HepG2 (cell line): ENCODE measurements around the gene SIK3. TPM values are rescaled to one million over a fixed set of nuclear protein-coding genes. Genes with fewer than 3 reads are reported as not detected.
A peak's percentile ranks its signal among the peaks of the same experiment; 100 is the strongest.

Experiments used
- BATF2 ChIP-seq: sonication (generic); formaldehyde crosslinking; IDR thresholded peaks from 2 replicates; pipeline ENCODE4 v1.8.0; 2022; ENCODE audit warnings: mild to moderate bottlenecking, missing genetic modification reagents, moderate library complexity
- CCAR2 ChIP-seq: fragments of 200-400 bp; formaldehyde crosslinking; optimal IDR thresholded peaks from 2 replicates; pipeline ENCODE3; 2018; ENCODE audit warnings: low read depth, mild to moderate bottlenecking, low read length, moderate library complexity
- CERS6 ChIP-seq: sonication (generic); formaldehyde crosslinking; IDR thresholded peaks from 2 replicates; pipeline ENCODE4 v1.5.0; 2020; ENCODE audit warnings: missing genetic modification reagents
- CSRNP1 ChIP-seq: sonication (generic); formaldehyde crosslinking; IDR thresholded peaks from 2 replicates; pipeline ENCODE4 v1.8.1; 2023; ENCODE audit warnings: mild to moderate bottlenecking, missing genetic modification reagents
- EZH2 ChIP-seq: conservative IDR thresholded peaks from 2 replicates; pipeline ENCODE4 v1.6.1; 2012; ENCODE audit warnings: mild to moderate bottlenecking, low read depth, low read length, moderate library complexity
- GTF2F1 ChIP-seq: fragments of 150-350 bp; IDR thresholded peaks from 2 replicates; pipeline ENCODE4 v1.6.1; 2014; ENCODE audit warnings: low read length
- KAT8 ChIP-seq: IDR thresholded peaks from 2 replicates; pipeline ENCODE4 v1.6.1; 2016; ENCODE audit warnings: missing genetic modification reagents, missing compliant biosample characterization
- KLF12 ChIP-seq: sonication (generic); formaldehyde crosslinking; IDR thresholded peaks from 2 replicates; pipeline ENCODE4 v1.4.0; 2020; ENCODE audit warnings: missing genetic modification reagents, borderline replicate concordance
- LBX2 ChIP-seq: sonication (generic); formaldehyde crosslinking; IDR thresholded peaks from 2 replicates; pipeline ENCODE4 v1.5.0; 2020; ENCODE audit warnings: missing genetic modification reagents, mild to moderate bottlenecking, borderline replicate concordance
- MBNL3 ChIP-seq: fragments of 250-450 bp; sonication (Bioruptor Pico); conservative IDR thresholded peaks from 2 replicates; pipeline ENCODE4 v1.8.0; 2022; ENCODE audit warnings: mild to moderate bottlenecking, inconsistent platforms
- NFIC ChIP-seq: IDR thresholded peaks from 2 replicates; pipeline ENCODE4 v1.6.1; 2012; ENCODE audit warnings: mild to moderate bottlenecking, low read length, inconsistent platforms
- NFKBIZ ChIP-seq: IDR thresholded peaks from 2 replicates; pipeline ENCODE4 v1.6.1; 2018; ENCODE audit warnings: missing genetic modification reagents, missing compliant biosample characterization
- NR2F2 ChIP-seq: IDR thresholded peaks from 2 replicates; pipeline ENCODE4 v1.6.1; 2012; ENCODE audit warnings: low read depth, inconsistent platforms, borderline replicate concordance
- RFXAP ChIP-seq: sonication (generic); formaldehyde crosslinking; IDR thresholded peaks from 2 replicates; pipeline ENCODE4 v1.4.0; 2020; ENCODE audit warnings: missing genetic modification reagents, borderline replicate concordance
- SMAD9 ChIP-seq: sonication (generic); formaldehyde crosslinking; IDR thresholded peaks from 2 replicates; pipeline ENCODE4 v1.5.1; 2020; ENCODE audit warnings: mild to moderate bottlenecking, missing genetic modification reagents
- THAP8 ChIP-seq: sonication (generic); formaldehyde crosslinking; IDR thresholded peaks from 2 replicates; pipeline ENCODE4 v1.5.1; 2020; ENCODE audit warnings: missing genetic modification reagents, mild to moderate bottlenecking, borderline replicate concordance
- ZFAT ChIP-seq: sonication (generic); formaldehyde crosslinking; conservative IDR thresholded peaks from 2 replicates; pipeline ENCODE4 v1.8.1; 2023; ENCODE audit warnings: missing genetic modification reagents, inconsistent platforms
- ZNF225 ChIP-seq: sonication (generic); formaldehyde crosslinking; IDR thresholded peaks from 2 replicates; pipeline ENCODE4 v1.4.0; 2020; ENCODE audit warnings: mild to moderate bottlenecking, missing genetic modification reagents
- ZNF317 ChIP-seq: sonication (generic); formaldehyde crosslinking; IDR thresholded peaks from 2 replicates; pipeline ENCODE4 v1.5.0; 2020; ENCODE audit warnings: mild to moderate bottlenecking, missing genetic modification reagents
- ZNF431 ChIP-seq: sonication (generic); formaldehyde crosslinking; IDR thresholded peaks from 2 replicates; pipeline ENCODE4 v1.9.0; 2022; ENCODE audit warnings: missing genetic modification reagents, low read depth, mild to moderate bottlenecking, borderline replicate concordance
- ZNF550 ChIP-seq: sonication (generic); formaldehyde crosslinking; IDR thresholded peaks from 2 replicates; pipeline ENCODE4 v1.4.0; 2020; ENCODE audit warnings: mild to moderate bottlenecking, missing genetic modification reagents, borderline replicate concordance
- ZNF557 ChIP-seq: sonication (generic); formaldehyde crosslinking; IDR thresholded peaks from 2 replicates; pipeline ENCODE4 v1.4.0; 2020; ENCODE audit warnings: missing genetic modification reagents
- ZNF605 ChIP-seq: sonication (generic); formaldehyde crosslinking; IDR thresholded peaks from 2 replicates; pipeline ENCODE4 v1.8.0; 2022; ENCODE audit warnings: mild to moderate bottlenecking, missing genetic modification reagents
- ZNF777 ChIP-seq: sonication (generic); formaldehyde crosslinking; IDR thresholded peaks from 2 replicates; pipeline ENCODE4 v1.4.0; 2020; ENCODE audit warnings: missing genetic modification reagents
- ZNF792 ChIP-seq: IDR thresholded peaks from 2 replicates; pipeline ENCODE4 v1.6.1; 2016
- polyA plus RNA-seq, 8 experiments: library from polyadenylated mRNA; depleted of rRNA in 3 of 8; stranded (reverse) in 7 of 8; unstranded in 1 of 8; fragments of >200 nt; fragmentation: Illumina TruSeq in 4 of 8; extraction: Trizol in 4 of 8; gene quantifications; 2 replicates each; pipeline versions ENCODE4 v1.2.1 to v1.2.3, GENCODE V29; 2011 to 2016; ENCODE audit warnings: low read depth in 4 of 8, missing spikeins in 1 of 8, mixed read lengths in 1 of 8; ENCODE audit not compliant: insufficient read depth in 1 of 8
- total RNA-seq, 5 experiments: library from RNA; depleted of rRNA; stranded (reverse); fragments of >200 nt; fragmentation: Illumina TruSeq; extraction: Trizol; gene quantifications; 2 replicates each; pipeline ENCODE4 v1.2.3, GENCODE V29; 2016; ENCODE audit warnings: low read depth in 1 of 5

SIK3 gene
- total and polyA plus RNA-seq, 2 of the 13 experiments (the other 11 are each of a cell fraction or from before 2014, with no cell fraction given), result 5.7 to 9.8 TPM

- TF ChIP-seq CSRNP1 (CRISPR knock-in tag) (0 out of 2 replicates have a peak, but pooled peaks have one; percentile 12), ZNF777 (CRISPR knock-in tag) (no peak), NFKBIZ (CRISPR knock-in tag) (no peak), ZNF225 (CRISPR knock-in tag) (no peak), ZNF557 (no peak), EZH2 (no peak), ZFAT (CRISPR knock-in tag) (no peak), ZNF550 (CRISPR knock-in tag) (no peak), CCAR2 (no peak), MBNL3 (CRISPR knock-in tag) (no peak), ZNF317 (CRISPR knock-in tag) (no peak), ZNF605 (no peak), THAP8 (CRISPR knock-in tag) (no peak), RFXAP (CRISPR knock-in tag) (no peak), ZNF792 (CRISPR knock-in tag) (0 out of 2 replicates have a peak, but pooled peaks have one; percentile 57), ZNF431 (CRISPR knock-in tag) (no peak), CERS6 (CRISPR knock-in tag) (no peak), KLF12 (no peak), NFIC (no peak; the same call in 1 of the 2 replicates), GTF2F1 (no peak), BATF2 (CRISPR knock-in tag) (no peak), SMAD9 (CRISPR knock-in tag) (no peak), LBX2 (no peak), KAT8 (CRISPR knock-in tag) (no peak; the same call in 1 of the 2 replicates), NR2F2 (peak; percentile 96)
Observed at GRCh38 chr11:117076941-117077691, 21.1 kb downstream of the SIK3 start (continued).
